Mammary epithelial cell (primary cell): ENCODE data around the gene MYH10.

Source experiments
- CTCF ChIP-seq, 2 donors: IDR thresholded peaks in 1 of 2; conservative IDR thresholded peaks in 1 of 2; 2 replicates each; pipeline ENCODE4 v1.5.1; 2011 to 2012; ENCODE audit warnings: inconsistent platforms in 2 of 2, low read length in 2 of 2, mild to moderate bottlenecking in 2 of 2, control low read depth in 1 of 2, low read depth in 1 of 2; ENCODE audit not compliant: insufficient read depth in 1 of 2; ENCODE audit errors: extremely low read depth in 1 of 2
- EZH2 ChIP-seq: IDR thresholded peaks from 2 replicates; pipeline ENCODE4 v1.6.1; 2012; ENCODE audit warnings: low read length, inconsistent platforms, borderline replicate concordance

GRCh38 chr17:8555062-8555461 lies 75.5 kb downstream of the MYH10 start:
- TF ChIP-seq CTCF (conservative IDR thresholded peaks at IDR 0.05 in 1 of 2, IDR thresholded peaks at IDR 0.05 in 1 of 2; ENCODE audit: extremely low read depth in 1 of 2, insufficient read depth in 1 of 2, low read depth in 1 of 2, low read length in 2 of 2) (no peak), EZH2 (no peak)
